A549 treated with RU486 at 1 μM for 4 hours (cell line): ENCODE results near the gene PKD2L1. TPM values are rescaled to one million over a fixed set of nuclear protein-coding genes. Genes with fewer than 3 reads are reported as not detected.

Source experiments
- total RNA-seq: library from RNA; stranded (reverse); fragments of 200-300 nt; extraction: Qiagen RNA extraction; gene quantifications from 5 replicates; pipeline ENCODE4 v1.2.3, GENCODE V29; 2022; ENCODE audit warnings: low read depth

The PKD2L1 gene
- total RNA-seq: 0.07 TPM in 1 of 5 replicates, not detected in the others

GRCh38 chr10:100330079-100330478 is at the start of gene PKD2L1:
TSS of gene PKD2L1 (minus strand) at chr10:100330228. CDS start at chr10:100330103, 125 bp downstream.

DNA sequence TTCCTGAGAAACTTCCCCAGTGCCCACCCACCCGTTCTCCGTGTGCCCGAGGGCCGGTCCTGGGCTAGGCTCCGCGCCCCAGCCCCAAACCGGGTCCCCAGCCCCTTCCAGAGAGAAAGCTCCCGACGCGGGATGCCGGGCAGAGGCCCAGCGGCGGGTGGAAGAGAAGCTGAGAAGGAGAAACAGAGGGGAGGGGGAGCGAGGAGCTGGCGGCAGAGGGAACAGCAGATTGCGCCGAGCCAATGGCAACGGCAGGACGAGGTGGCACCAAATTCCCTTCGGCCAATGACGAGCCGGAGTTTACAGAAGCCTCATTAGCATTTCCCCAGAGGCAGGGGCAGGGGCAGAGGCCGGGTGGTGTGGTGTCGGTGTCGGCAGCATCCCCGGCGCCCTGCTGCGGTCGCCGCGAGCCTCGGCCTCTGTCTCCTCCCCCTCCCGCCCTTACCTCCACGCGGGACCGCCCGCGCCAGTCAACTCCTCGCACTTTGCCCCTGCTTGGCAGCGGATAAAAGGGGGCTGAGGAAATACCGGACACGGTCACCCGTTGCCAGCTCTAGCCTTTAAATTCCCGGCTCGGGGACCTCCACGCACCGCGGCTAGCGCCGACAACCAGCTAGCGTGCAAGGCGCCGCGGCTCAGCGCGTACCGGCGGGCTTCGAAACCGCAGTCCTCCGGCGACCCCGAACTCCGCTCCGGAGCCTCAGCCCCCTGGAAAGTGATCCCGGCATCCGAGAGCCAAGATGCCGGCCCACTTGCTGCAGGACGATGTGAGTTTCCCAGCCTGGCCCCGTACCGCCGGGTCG is 16.9 kb upstream of the PKD2L1 start, which contains the start of gene SCD:
Gene SCD, plus strand, starts transcription at position 469 of the 803 bp plus-strand sequence. Its CDS starts 272 bp downstream, at position 741.

GRCh38 chr10:100286051-100287033 is 43.7 kb downstream of the PKD2L1 start, which contains the start of gene BLOC1S2:
TSS of gene BLOC1S2 (minus strand) at chr10:100286680. CDS start at chr10:100286659, 21 bp downstream.

DNA sequence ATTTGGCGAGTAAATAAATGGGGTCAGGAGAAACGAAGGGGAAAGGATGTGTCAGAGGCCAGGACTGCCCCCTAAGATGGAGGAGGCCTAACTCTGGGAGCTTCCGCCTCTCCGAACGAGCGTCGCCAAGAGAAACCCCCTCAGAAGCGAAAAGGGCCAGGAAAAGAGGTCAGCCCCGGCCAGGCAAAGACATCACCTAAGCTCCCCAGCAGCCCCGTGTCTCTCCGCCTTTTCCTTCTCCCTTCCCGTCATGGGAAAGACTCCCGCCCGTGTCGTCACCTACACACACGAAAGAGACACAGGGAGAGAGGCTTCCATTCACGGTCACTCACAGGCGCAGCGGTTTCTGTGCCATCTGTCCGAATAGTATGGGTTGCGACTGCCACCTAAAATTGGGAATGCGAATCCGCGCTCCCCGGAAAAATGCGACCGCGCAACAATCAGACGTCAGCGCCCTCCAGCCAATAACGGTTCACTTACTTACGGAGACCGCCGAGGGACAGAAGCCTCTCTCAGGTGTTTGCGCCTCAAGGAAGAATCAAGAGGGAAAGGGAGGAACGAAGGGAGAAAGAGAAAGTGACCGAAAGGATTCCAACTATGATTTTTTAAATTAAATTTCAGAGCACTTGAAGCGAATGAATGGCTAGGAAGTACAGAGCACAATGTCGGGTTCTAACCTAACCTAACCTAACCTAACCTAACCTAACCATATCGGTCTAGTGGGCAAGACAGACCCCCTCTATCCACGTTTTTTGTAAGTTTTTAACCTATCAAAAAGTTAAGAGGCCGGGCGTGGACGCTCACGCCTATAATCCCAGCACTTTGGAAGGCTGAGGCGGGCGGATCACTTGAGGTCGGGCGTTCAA is 62.6 kb downstream of the PKD2L1 start, which contains the start of gene CWF19L1:
Gene CWF19L1, minus strand, starts transcription at position 400 of the 866 bp plus-strand sequence. Its CDS starts 45 bp downstream, at position 355.

Other genes with a start within 250 kb of the PKD2L1 start
- 0.18 to 0.43 TPM (median 0.39 TPM) in 5 replicates for gene CPN1, start 248.4 kb downstream of the PKD2L1 start, total RNA-seq
- 42.5 to 67.9 TPM (median 54.3 TPM) in 5 replicates for gene ERLIN1, start 144.2 kb downstream of the PKD2L1 start, total RNA-seq
- 12.2 to 25.4 TPM (median 22.2 TPM) in 5 replicates for gene CHUK, start 100.6 kb downstream of the PKD2L1 start, total RNA-seq
- gene CWF19L1, start 62.6 kb downstream of the PKD2L1 start, total RNA-seq: 21.6 to 25.1 TPM (median 22.6 TPM) in 5 replicates
- gene BLOC1S2, start 43.5 kb downstream of the PKD2L1 start, total RNA-seq: 83.3 to 121 TPM (median 103 TPM) in 5 replicates
- 139 to 206 TPM (median 183 TPM) in 5 replicates for gene SCD, start 17.0 kb upstream of the PKD2L1 start, total RNA-seq
- 0.08 TPM in 1 of 5 replicates, not detected in the others for gene WNT8B, start 132.8 kb upstream of the PKD2L1 start, total RNA-seq
- 1.7 to 2.6 TPM (median 2.2 TPM) in 5 replicates for gene SEC31B, start 189.6 kb upstream of the PKD2L1 start, total RNA-seq
- gene NDUFB8, start 199.6 kb upstream of the PKD2L1 start, total RNA-seq: 273 to 294 TPM (median 277 TPM) in 5 replicates
- 13.7 to 19.5 TPM (median 18.2 TPM) in 5 replicates for gene HIF1AN, start 205.7 kb upstream of the PKD2L1 start, total RNA-seq